H9 (cell line): ENCODE results near the gene PRKAG2. TPM values are rescaled to one million over a fixed set of nuclear protein-coding genes. Genes with fewer than 3 reads are reported as not detected.

ENCODE experiments used
- DNase-seq: peaks from one replicate; pipeline ENCODE4 v3.0.0-alpha.2; 2017
- H2AFZ ChIP-seq: one replicate; pipeline ENCODE4 v1.6.1; 2013; ENCODE audit warnings: mild to moderate bottlenecking, low read length, control low read depth, moderate library complexity
- H2AK5ac ChIP-seq: 2 replicates; pipeline ENCODE4 v1.6.1; 2013; ENCODE audit warnings: low read length, control low read depth, mixed read lengths; ENCODE audit not compliant: insufficient read length
- H2BK120ac ChIP-seq: one replicate; pipeline ENCODE4 v1.6.1; 2013; ENCODE audit warnings: low read depth, mild to moderate bottlenecking, low read length, control low read depth, inconsistent platforms; ENCODE audit not compliant: poor library complexity, severe bottlenecking
- H2BK12ac ChIP-seq: 2 replicates; pipeline ENCODE4 v1.6.1; 2013; ENCODE audit warnings: low read length, control low read depth, mixed read lengths, low read depth; ENCODE audit not compliant: insufficient read length
- H2BK15ac ChIP-seq: 2 replicates; pipeline ENCODE4 v1.6.1; 2013; ENCODE audit warnings: low read depth, low read length, control low read depth
- H2BK20ac ChIP-seq: one replicate; pipeline ENCODE4 v1.6.1; 2013; ENCODE audit warnings: low read depth, mild to moderate bottlenecking, low read length, control low read depth, inconsistent platforms; ENCODE audit not compliant: poor library complexity, severe bottlenecking
- H2BK5ac ChIP-seq: 2 replicates; pipeline ENCODE4 v1.6.1; 2013; ENCODE audit warnings: low read length, control low read depth, mixed read lengths; ENCODE audit not compliant: insufficient read length
- H3K14ac ChIP-seq: 2 replicates; pipeline ENCODE4 v1.6.1; 2013; ENCODE audit warnings: low read length, control low read depth; ENCODE audit not compliant: insufficient read depth
- H3K18ac ChIP-seq: 2 replicates; pipeline ENCODE4 v1.6.1; 2013; ENCODE audit warnings: low read depth, mild to moderate bottlenecking, mixed read lengths, low read length, control low read depth; ENCODE audit not compliant: insufficient read length
- H3K23ac ChIP-seq: 2 replicates; pipeline ENCODE4 v1.6.1; 2013; ENCODE audit warnings: low read length, control low read depth, mixed read lengths, low read depth; ENCODE audit not compliant: insufficient read length
- H3K23me2 ChIP-seq: 2 replicates; pipeline ENCODE4 v1.6.1; 2013; ENCODE audit warnings: low read depth, mild to moderate bottlenecking, mixed read lengths, low read length, control low read depth; ENCODE audit not compliant: insufficient read length, poor library complexity, severe bottlenecking
- H3K27ac ChIP-seq: 2 replicates; pipeline ENCODE4 v1.5.1; 2013; ENCODE audit warnings: low read length, control low read depth, mixed read lengths, low read depth; ENCODE audit not compliant: insufficient read length
- H3K27me3 ChIP-seq: 2 replicates; pipeline ENCODE4 v1.6.1; 2013; ENCODE audit warnings: low read length, control low read depth, inconsistent platforms; ENCODE audit not compliant: insufficient read depth
- H3K4ac ChIP-seq: 2 replicates; pipeline ENCODE4 v1.6.1; 2013; ENCODE audit warnings: low read depth, mild to moderate bottlenecking, control low read depth, inconsistent platforms, low read length, moderate library complexity
- H3K4me1 ChIP-seq: 2 replicates; pipeline ENCODE4 v1.6.1; 2013; ENCODE audit warnings: low read length, control low read depth, inconsistent platforms; ENCODE audit not compliant: insufficient read depth
- H3K4me2 ChIP-seq: 2 replicates; pipeline ENCODE4 v1.6.1; 2013; ENCODE audit warnings: low read length, control low read depth, mixed read lengths; ENCODE audit not compliant: insufficient read length, insufficient read depth
- H3K56ac ChIP-seq: 2 replicates; pipeline ENCODE4 v1.6.1; 2013; ENCODE audit warnings: low read depth, mild to moderate bottlenecking, mixed read lengths, low read length, control low read depth; ENCODE audit not compliant: insufficient read length
- H3K79me1 ChIP-seq: 2 replicates; pipeline ENCODE4 v1.6.1; 2013; ENCODE audit warnings: low read depth, mild to moderate bottlenecking, moderate library complexity, low read length, control low read depth, inconsistent platforms; ENCODE audit not compliant: insufficient read depth, poor library complexity, severe bottlenecking
- H3K79me2 ChIP-seq: 2 replicates; pipeline ENCODE4 v1.6.1; 2013; ENCODE audit warnings: low read length, control low read depth, inconsistent platforms; ENCODE audit not compliant: insufficient read depth
- H3K9ac ChIP-seq: 2 replicates; pipeline ENCODE4 v1.6.1; 2013; ENCODE audit warnings: low read length, control low read depth, mixed read lengths; ENCODE audit not compliant: insufficient read length; ENCODE audit errors: extremely low read depth
- H3K9me3 ChIP-seq: one replicate; pipeline ENCODE4 v1.6.1; 2013; ENCODE audit warnings: low read depth, low read length, inconsistent platforms; ENCODE audit not compliant: control insufficient read depth
- H3T11ph ChIP-seq: one replicate; pipeline ENCODE4 v1.6.1; 2013; ENCODE audit warnings: mild to moderate bottlenecking, low read length, control low read depth, inconsistent platforms
- H4K20me1 ChIP-seq: one replicate; pipeline ENCODE4 v1.6.1; 2013; ENCODE audit not compliant: control insufficient read depth, insufficient read length, insufficient read depth
- H4K5ac ChIP-seq: 2 replicates; pipeline ENCODE4 v1.6.1; 2013; ENCODE audit warnings: low read depth, mild to moderate bottlenecking, mixed read lengths, low read length, control low read depth; ENCODE audit not compliant: insufficient read length
- H4K8ac ChIP-seq: replicated peaks from 2 replicates; pipeline ENCODE4 v1.6.1; 2013; ENCODE audit warnings: low read length, control low read depth, mixed read lengths, low read depth; ENCODE audit not compliant: insufficient read length
- H4K91ac ChIP-seq: 2 replicates; pipeline ENCODE4 v1.6.1; 2013; ENCODE audit warnings: low read depth, mild to moderate bottlenecking, moderate library complexity, mixed read lengths, low read length, control low read depth; ENCODE audit not compliant: insufficient read length
- H3K27ac Mint-ChIP-seq, 3 experiments: 2 replicates in 2 of 3; 3 replicates in 1 of 3; pipeline ENCODE4 v1.8.0; 2020 to 2021; ENCODE audit warnings: mixed read lengths in 3 of 3, mild to moderate bottlenecking in 1 of 3, moderate library complexity in 1 of 3
- H3K27me3 Mint-ChIP-seq: 2 replicates; pipeline ENCODE4 v1.8.0; 2021; ENCODE audit warnings: low read depth, mild to moderate bottlenecking, moderate library complexity, mixed read lengths
- H3K36me3 Mint-ChIP-seq, 3 experiments: 2 replicates in 2 of 3; 3 replicates in 1 of 3; pipeline ENCODE4 v1.8.0; 2020 to 2021; ENCODE audit warnings: low read depth in 3 of 3, mixed read lengths in 3 of 3; ENCODE audit not compliant: insufficient read depth in 1 of 3
- H3K4me1 Mint-ChIP-seq, 2 experiments: 2 replicates each; pipeline ENCODE4 v1.8.0; 2020; ENCODE audit warnings: mixed read lengths in 2 of 2
- H3K4me3 Mint-ChIP-seq, 2 experiments: 2 replicates in 1 of 2; 3 replicates in 1 of 2; pipeline ENCODE4 v1.8.0; 2020 to 2021; ENCODE audit warnings: mild to moderate bottlenecking in 2 of 2, mixed read lengths in 2 of 2, moderate library complexity in 1 of 2
- H3K9me3 Mint-ChIP-seq, 2 experiments: 2 replicates in 1 of 2; 3 replicates in 1 of 2; pipeline ENCODE4 v1.8.0; 2020; ENCODE audit warnings: mild to moderate bottlenecking in 2 of 2, mixed read lengths in 2 of 2, moderate library complexity in 1 of 2
- WGBS: extraction: QIAGEN DNeasy Blood & Tissue Kit; methylation state at CpG from one replicate; pipeline ENCODE4 v1.1.7; 2013; ENCODE audit warnings: missing lambda C conversion rate, low lambda C conversion rate, mixed read lengths; ENCODE audit not compliant: insufficient read length; ENCODE audit errors: extremely low coverage; 5-methylcytosine and 5-hydroxymethylcytosine counted together
- total RNA-seq: library from RNA; stranded (reverse); gene quantifications from 2 replicates; pipeline ENCODE4 v1.2.1, GENCODE V29; 2021
- TF ChIP-seq, protein P1 (sequence below): fragments of 200-600 bp; sonication (generic); conservative IDR thresholded peaks from 3 replicates; pipeline ENCODE4 v1.8.0; 2021; ENCODE audit warnings: antibody characterized with exemption, mild to moderate bottlenecking

Gene PRKAG2
- total RNA-seq, 1 experiment from 2014 or later = 11.8 TPM

DNA sequence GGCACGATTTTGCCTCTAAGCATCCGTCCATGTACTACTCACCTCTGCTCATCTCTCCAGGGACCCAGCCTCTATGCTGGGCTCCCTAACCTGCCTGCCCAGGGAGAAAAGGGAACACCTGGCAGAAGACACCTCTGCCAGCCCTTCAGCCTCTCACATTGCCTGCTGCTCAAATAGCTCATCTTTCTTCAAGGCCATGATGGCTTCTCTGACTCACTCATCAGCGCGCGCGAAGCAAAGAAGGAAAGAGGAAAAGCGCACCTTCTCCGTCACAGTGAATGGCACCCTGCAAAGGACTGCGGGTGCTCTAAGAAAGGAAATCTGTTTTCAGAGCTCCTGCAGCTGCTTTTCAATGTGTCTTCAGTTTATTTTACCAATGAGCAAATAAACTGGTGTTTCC, 174.0 kb downstream of the PRKAG2 start:
- no peaks in the 10 kb centered on the region for H3K9me3 ChIP-seq
- H3K4me1 ChIP-seq = no peaks in the 10 kb centered on the region
- no peak overlapping the region for H3K27ac ChIP-seq
- H3K4ac ChIP-seq = no peak overlapping the region
- Mint-ChIP-seq H3K36me3 (no peaks in the 10 kb centered on the region), H3K27me3 (peaks cover 20% of the 10 kb centered on the region), H3K4me1 (peaks cover 8% of the 10 kb centered on the region in 2 experiments), H3K4me3 (no peak overlapping the region), H3K27ac (no peak overlapping the region), H3K9me3 (no peaks in the 10 kb centered on the region; a peak in 1 of 5 replicates)
- no peak overlapping the region for H3K23ac ChIP-seq
- H2BK15ac ChIP-seq = no peak overlapping the region
- DNase-seq = no peak
- H4K5ac ChIP-seq = no peak overlapping the region
- no peak overlapping the region for H3K9ac ChIP-seq
- H2BK12ac ChIP-seq = no peak overlapping the region
- H2AFZ ChIP-seq = no peak overlapping the region
- H2AK5ac ChIP-seq = no peak overlapping the region
- no peaks in the 10 kb centered on the region for H3K79me1 ChIP-seq
- no peak overlapping the region for H2BK120ac ChIP-seq
- no peak overlapping the region for H3K56ac ChIP-seq
- no CpG with 5 or more reads among the region's 9 CpGs for WGBS
- no peak overlapping the region for H3K4me2 ChIP-seq
- no peak overlapping the region for H3T11ph ChIP-seq
- H3K27me3 ChIP-seq = peaks cover 2% of the 10 kb centered on the region; the same call in 1 of the 2 replicates
- no peaks in the 10 kb centered on the region for H3K79me2 ChIP-seq
- no peak overlapping the region for H3K18ac ChIP-seq
- H3K14ac ChIP-seq = no peak overlapping the region
- TF ChIP-seq, protein P1, sequence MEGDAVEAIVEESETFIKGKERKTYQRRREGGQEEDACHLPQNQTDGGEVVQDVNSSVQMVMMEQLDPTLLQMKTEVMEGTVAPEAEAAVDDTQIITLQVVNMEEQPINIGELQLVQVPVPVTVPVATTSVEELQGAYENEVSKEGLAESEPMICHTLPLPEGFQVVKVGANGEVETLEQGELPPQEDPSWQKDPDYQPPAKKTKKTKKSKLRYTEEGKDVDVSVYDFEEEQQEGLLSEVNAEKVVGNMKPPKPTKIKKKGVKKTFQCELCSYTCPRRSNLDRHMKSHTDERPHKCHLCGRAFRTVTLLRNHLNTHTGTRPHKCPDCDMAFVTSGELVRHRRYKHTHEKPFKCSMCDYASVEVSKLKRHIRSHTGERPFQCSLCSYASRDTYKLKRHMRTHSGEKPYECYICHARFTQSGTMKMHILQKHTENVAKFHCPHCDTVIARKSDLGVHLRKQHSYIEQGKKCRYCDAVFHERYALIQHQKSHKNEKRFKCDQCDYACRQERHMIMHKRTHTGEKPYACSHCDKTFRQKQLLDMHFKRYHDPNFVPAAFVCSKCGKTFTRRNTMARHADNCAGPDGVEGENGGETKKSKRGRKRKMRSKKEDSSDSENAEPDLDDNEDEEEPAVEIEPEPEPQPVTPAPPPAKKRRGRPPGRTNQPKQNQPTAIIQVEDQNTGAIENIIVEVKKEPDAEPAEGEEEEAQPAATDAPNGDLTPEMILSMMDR = no peak
- H4K20me1 ChIP-seq = no peaks in the 10 kb centered on the region
- no peak overlapping the region for H4K91ac ChIP-seq
- no peak overlapping the region for H2BK20ac ChIP-seq
- H3K23me2 ChIP-seq = no peaks in the 10 kb centered on the region
- no peak overlapping the region for H4K8ac ChIP-seq
- H2BK5ac ChIP-seq = no peak overlapping the region
